Progenitor cell of endocrine pancreas (in vitro differentiated cells): ENCODE measurements around the gene ROGDI. TPM values are rescaled to one million over a fixed set of nuclear protein-coding genes. Genes with fewer than 3 reads are reported as not detected.
"Not testable (repeated sequence)": the region's sequence is repeated elsewhere in the genome, so short reads cannot be mapped to it uniquely, and the experiment has no call there.

ENCODE experiments used
- DNase-seq: peaks from one replicate; pipeline ENCODE4 v3.0.0; 2021; ENCODE audit warnings: low spot score; ENCODE audit not compliant: unreplicated experiment
- H3K27ac Mint-ChIP-seq: 2 replicates; pipeline ENCODE4 v1.8.0; 2021; ENCODE audit warnings: mild to moderate bottlenecking, moderate library complexity, mixed read lengths
- H3K27me3 Mint-ChIP-seq: 2 replicates; pipeline ENCODE4 v1.8.0; 2021; ENCODE audit warnings: mixed read lengths
- H3K36me3 Mint-ChIP-seq: 2 replicates; pipeline ENCODE4 v1.8.0; 2022; ENCODE audit warnings: mixed read lengths; ENCODE audit not compliant: insufficient read depth
- H3K4me1 Mint-ChIP-seq: 2 replicates; pipeline ENCODE4 v1.8.0; 2021; ENCODE audit warnings: low read depth, mixed read lengths
- H3K4me3 Mint-ChIP-seq: 2 replicates; pipeline ENCODE4 v1.8.0; 2021; ENCODE audit warnings: low read depth, mild to moderate bottlenecking, moderate library complexity, mixed read lengths
- H3K9me3 Mint-ChIP-seq: 2 replicates; pipeline ENCODE4 v1.8.0; 2021; ENCODE audit warnings: low read depth, mixed read lengths
- total RNA-seq: library from RNA; stranded (reverse); gene quantifications from 2 replicates; pipeline ENCODE4 v1.2.1, GENCODE V29; 2021
- TF ChIP-seq, protein P1 (sequence below): fragments of 200-600 bp; sonication (generic); IDR thresholded peaks from one replicate; pipeline ENCODE4 v1.5.0; 2021; ENCODE audit warnings: antibody characterized with exemption, mild to moderate bottlenecking; ENCODE audit not compliant: unreplicated experiment

Gene ROGDI
- total RNA-seq, 1 donor from 2014 or later: 44.1 TPM

DNA sequence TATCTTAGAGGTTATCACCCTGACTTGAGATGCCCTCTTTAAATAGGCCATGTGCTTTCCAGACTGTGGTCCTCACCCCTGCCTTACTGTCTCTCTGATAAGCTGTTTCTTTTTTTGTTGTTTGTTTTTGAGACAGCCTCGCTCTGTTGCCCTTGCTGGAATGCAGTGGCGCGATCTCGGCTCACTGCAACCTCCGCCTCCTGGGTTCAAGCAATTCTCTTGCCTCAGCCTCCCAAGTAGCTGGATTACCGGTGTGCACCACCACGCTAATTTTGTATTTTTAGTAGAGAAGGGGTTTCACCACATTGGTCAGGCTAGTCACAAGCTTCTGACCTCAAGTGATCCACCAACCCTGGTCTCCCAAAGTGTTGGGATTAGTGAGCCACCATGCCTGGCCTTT, 13.5 kb downstream of the ROGDI start:
- Mint-ChIP-seq H3K27me3 (no peaks in the 10 kb centered on the region), H3K36me3 (no peaks in the 10 kb centered on the region), H3K4me1 (peaks cover 14% of the 10 kb centered on the region), H3K9me3 (no peaks in the 10 kb centered on the region), H3K27ac (no peak overlapping the region), H3K4me3 (no peak overlapping the region)
- TF ChIP-seq, protein P1, sequence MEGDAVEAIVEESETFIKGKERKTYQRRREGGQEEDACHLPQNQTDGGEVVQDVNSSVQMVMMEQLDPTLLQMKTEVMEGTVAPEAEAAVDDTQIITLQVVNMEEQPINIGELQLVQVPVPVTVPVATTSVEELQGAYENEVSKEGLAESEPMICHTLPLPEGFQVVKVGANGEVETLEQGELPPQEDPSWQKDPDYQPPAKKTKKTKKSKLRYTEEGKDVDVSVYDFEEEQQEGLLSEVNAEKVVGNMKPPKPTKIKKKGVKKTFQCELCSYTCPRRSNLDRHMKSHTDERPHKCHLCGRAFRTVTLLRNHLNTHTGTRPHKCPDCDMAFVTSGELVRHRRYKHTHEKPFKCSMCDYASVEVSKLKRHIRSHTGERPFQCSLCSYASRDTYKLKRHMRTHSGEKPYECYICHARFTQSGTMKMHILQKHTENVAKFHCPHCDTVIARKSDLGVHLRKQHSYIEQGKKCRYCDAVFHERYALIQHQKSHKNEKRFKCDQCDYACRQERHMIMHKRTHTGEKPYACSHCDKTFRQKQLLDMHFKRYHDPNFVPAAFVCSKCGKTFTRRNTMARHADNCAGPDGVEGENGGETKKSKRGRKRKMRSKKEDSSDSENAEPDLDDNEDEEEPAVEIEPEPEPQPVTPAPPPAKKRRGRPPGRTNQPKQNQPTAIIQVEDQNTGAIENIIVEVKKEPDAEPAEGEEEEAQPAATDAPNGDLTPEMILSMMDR: no peak
- no peak for DNase-seq

DNA sequence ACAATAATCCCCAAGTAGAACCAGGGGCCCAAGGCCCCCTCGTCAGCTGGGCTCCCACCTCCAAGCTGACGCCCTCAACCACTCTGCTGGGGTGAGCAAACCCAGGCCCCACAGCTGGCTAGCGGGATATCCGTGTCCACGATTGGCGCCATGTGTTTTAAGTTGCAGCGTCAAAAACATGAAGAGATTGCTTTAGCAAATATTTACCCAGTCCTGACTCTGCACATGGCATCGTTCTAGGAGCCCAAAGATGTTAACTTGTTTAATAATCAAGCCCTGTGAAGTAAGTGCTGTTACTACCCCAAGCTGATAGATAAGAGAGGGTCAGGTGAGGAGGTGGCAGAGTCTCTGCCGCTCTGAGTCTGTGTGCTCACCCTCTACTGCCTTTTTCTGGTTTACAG, 13.9 kb downstream of the ROGDI start:
- DNase-seq: no peak
- Mint-ChIP-seq H3K4me1 (peaks cover 14% of the 10 kb centered on the region), H3K9me3 (no peaks in the 10 kb centered on the region)

DNA sequence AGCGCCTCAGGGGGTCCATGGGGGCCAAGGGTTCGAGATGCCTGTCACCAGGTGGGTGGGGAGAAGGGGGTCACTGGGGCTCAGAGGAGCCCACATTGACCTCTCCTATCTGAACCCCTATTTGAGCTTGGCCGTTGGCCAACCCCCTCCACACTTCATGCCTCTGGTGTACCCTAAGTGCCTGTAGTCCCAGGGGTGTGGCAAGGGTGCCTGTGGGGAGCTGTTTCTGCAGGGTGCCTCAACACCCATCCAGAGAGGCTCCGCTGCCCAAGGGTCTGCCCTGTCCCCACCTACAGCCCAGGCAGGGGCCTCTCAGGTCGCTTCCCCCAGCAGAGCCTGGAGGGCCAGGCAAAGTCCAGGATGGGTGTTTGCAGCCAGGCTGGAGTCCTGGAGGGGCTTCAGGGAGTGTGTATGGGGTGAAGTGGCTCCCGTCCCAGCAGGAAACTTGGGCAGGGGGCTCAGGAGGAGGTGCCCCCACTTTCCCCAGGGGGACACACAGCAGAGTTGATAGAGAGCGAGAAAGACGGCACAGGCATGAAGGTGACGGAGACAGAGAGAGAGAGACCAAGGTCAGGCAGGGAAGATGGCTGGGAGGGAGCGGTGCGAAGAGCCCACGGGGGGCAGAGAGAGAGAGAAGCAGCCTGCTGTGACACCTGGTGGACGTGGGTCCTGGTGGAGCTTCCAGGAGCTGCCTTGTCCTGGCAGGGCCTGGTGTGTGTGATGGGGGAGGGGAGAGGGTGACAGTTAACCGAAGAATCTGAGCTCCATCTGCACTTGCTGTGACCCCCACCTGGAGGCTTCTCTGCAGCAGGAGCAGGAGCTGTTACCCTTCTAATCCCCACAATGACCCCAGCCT, 14.6 kb downstream of the ROGDI start, which contains the start of gene SEPTIN12:
SEPTIN12 (minus strand) TSS at position 719 of the 856 bp plus-strand sequence; CDS start at position 19, 700 bp downstream.
- H3K9me3 Mint-ChIP-seq: no peaks in the 10 kb centered on the region
- TF ChIP-seq, protein P1: no peak
- H3K4me1 Mint-ChIP-seq: peaks cover 14% of the 10 kb centered on the region
- no peak within 1 kb of the TSS for H3K27ac Mint-ChIP-seq
- no peak for DNase-seq
- no peak within 1 kb of the TSS for H3K4me3 Mint-ChIP-seq
- H3K36me3 Mint-ChIP-seq: no peaks in the 10 kb centered on the region
- no peaks in the 10 kb centered on the region for H3K27me3 Mint-ChIP-seq

More for the DNA sequence above, 13.9 kb downstream of the ROGDI start:
- Mint-ChIP-seq H3K4me3 (no peak overlapping the region), H3K27ac (no peak overlapping the region), H3K27me3 (no peaks in the 10 kb centered on the region), H3K36me3 (no peaks in the 10 kb centered on the region)
- TF ChIP-seq, protein P1: no peak

DNA sequence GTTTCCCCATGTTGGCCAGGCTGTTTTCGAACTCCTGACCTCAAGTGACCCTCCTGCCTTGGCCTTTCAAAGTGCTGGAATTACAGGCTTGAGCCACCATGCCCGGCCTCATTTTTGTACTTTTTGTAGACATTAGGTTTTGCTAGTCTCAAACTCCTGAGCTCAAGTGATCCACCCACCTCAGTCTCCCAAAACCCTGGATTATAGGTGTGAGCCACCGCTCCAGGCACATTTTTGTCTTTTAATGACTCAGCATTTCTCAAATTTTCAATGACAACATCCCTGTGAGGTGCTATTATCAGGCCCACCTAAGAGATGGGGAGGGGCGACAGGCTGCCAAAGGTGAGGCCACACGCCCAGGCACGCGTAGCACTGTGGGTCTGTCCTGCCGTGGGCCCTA, 15.4 kb downstream of the ROGDI start:
- TF ChIP-seq, protein P1: no peak
- H3K36me3 Mint-ChIP-seq: no peaks in the 10 kb centered on the region
- H3K27me3 Mint-ChIP-seq: no peaks in the 10 kb centered on the region
- peaks cover 14% of the 10 kb centered on the region for H3K4me1 Mint-ChIP-seq
- no peak overlapping the region for H3K4me3 Mint-ChIP-seq
- no peak for DNase-seq
- no peak overlapping the region for H3K27ac Mint-ChIP-seq
- H3K9me3 Mint-ChIP-seq: no peaks in the 10 kb centered on the region

DNA sequence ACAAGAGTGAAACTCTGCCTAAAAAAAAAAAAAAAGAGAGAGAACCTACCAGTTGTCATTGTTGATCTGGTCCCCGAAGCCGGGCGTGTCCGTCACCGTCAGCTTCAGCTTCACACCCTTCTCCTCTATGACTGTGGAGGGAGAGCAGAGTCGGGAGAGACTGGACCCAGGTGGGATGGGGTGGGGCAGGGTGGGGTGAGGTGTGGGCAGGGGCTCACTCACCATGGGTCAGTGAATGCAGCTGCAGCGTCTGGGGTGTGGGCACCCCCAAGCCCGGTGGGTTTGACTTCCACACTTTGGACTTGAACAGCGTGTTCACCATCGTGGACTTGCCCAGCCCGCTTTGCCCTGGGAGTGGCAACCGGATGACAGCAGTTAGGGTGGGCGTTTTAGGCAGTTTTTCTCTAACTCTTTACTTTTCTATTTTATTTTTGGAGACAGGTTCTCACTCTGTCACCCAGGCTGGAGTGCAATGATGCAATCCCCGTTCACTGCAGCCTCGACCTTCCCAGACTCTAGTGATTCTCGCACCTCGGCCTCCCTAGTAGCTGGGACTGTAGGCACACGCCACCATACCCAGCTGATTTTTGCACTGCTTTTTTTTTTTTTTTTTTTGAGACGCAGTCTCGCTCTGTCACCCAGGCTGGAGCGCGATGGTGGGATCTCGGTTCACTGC, 16.5 kb downstream of the ROGDI start:
- no peak for DNase-seq
- Mint-ChIP-seq H3K4me3 (no peak overlapping the region), H3K27ac (no peak overlapping the region)

DNA sequence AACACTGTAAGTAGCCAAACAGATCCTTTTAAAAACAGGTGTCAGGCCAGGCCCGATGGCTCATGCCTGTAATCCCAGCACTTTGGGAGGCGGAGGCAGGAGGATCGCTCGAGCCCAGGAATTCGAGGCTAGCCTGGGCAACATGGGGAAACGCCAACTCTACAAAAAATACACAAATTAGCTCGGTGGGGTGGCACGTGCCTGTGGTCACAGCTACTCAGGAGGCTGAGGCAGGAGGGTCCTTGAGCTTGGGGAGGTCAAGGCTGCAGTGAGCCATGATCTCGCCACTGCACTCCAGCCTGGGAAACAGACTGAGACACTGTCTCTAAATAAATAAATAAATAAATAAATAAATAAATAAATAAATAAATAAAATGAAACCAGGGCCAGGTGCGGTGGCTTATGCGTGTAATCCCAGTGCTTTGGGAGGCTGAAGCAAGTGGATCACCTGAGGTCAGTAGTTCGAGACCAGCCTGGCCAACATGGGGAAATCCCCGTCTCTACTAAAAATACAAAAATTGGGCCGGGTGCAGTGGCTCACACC, 17.9 kb downstream of the ROGDI start:
- not testable (repeated sequence) for DNase-seq, H3K27me3 Mint-ChIP-seq, H3K4me3 Mint-ChIP-seq

More for the DNA sequence above, 16.5 kb downstream of the ROGDI start:
- TF ChIP-seq, protein P1: no peak
- no peaks in the 10 kb centered on the region for H3K27me3 Mint-ChIP-seq
- peaks cover 14% of the 10 kb centered on the region for H3K4me1 Mint-ChIP-seq
- H3K9me3 Mint-ChIP-seq: no peaks in the 10 kb centered on the region
- H3K36me3 Mint-ChIP-seq: no peaks in the 10 kb centered on the region

More for the DNA sequence above, 17.9 kb downstream of the ROGDI start:
- not testable (repeated sequence) for H3K27ac Mint-ChIP-seq, H3K36me3 Mint-ChIP-seq, H3K9me3 Mint-ChIP-seq
- H3K4me1 Mint-ChIP-seq: peaks cover 14% of the 10 kb centered on the region
